NT2/D1 (cell line): ENCODE measurements around the gene TTYH2.

Source experiments
- DNase-seq: peaks from one replicate; pipeline ENCODE4 v3.0.0-alpha.2; 2011; ENCODE audit warnings: low read depth, low spot score
- H3K27me3 ChIP-seq: 2 replicates; pipeline ENCODE4 v1.6.0; 2011; ENCODE audit warnings: mild to moderate bottlenecking; ENCODE audit not compliant: insufficient read length, insufficient read depth
- H3K36me3 ChIP-seq: 2 replicates; pipeline ENCODE4 v1.6.1; 2011; ENCODE audit warnings: mild to moderate bottlenecking, low read length, mixed read lengths; ENCODE audit not compliant: insufficient read depth, insufficient read length
- H3K4me1 ChIP-seq: 2 replicates; pipeline ENCODE4 v1.5.1; 2011; ENCODE audit not compliant: insufficient read depth, insufficient read length
- H3K4me3 ChIP-seq: 2 replicates; pipeline ENCODE4 v1.5.1; 2011; ENCODE audit warnings: low read depth; ENCODE audit not compliant: insufficient read length
- H3K9ac ChIP-seq: 2 replicates; pipeline ENCODE4 v1.6.0; 2011; ENCODE audit warnings: low read depth; ENCODE audit not compliant: insufficient read length
- H3K9me3 ChIP-seq: 2 replicates; pipeline ENCODE4 v1.5.1; 2011; ENCODE audit warnings: mild to moderate bottlenecking, low read length; ENCODE audit not compliant: insufficient read depth
- SUZ12 ChIP-seq: IDR thresholded peaks from 2 replicates; pipeline ENCODE4 v1.6.1; 2011; ENCODE audit not compliant: insufficient read length, insufficient read depth; ENCODE audit errors: extremely low read depth
- YY1 ChIP-seq: IDR thresholded peaks from 2 replicates; pipeline ENCODE4 v1.6.1; 2011; ENCODE audit not compliant: insufficient read length, insufficient read depth
- ZNF274 ChIP-seq: IDR thresholded peaks from 2 replicates; pipeline ENCODE4 v1.6.1; 2011; ENCODE audit warnings: mild to moderate bottlenecking, low read depth, low read length

TTYH2 gene

GRCh38 chr17:74212913-74213791 lies at the start of gene TTYH2:
TSS of gene TTYH2 (plus strand) at chr17:74213571. CDS start at chr17:74213588, 17 bp downstream.
- Histone ChIP-seq H3K9ac (peak within 1 kb of the TSS; percentile 85), H3K27me3 (peaks cover 14% of the 10 kb centered on the region), H3K4me3 (peak within 1 kb of the TSS; percentile 70), H3K36me3 (peaks cover 28% of the 10 kb centered on the region), H3K9me3 (no peaks in the 10 kb centered on the region), H3K4me1 (peaks cover 46% of the 10 kb centered on the region)
- TF ChIP-seq YY1 (no peak), ZNF274 (no peak), SUZ12 (no peak)
- peak; percentile 51 for DNase-seq

- no peaks in the 10 kb centered on the region for H3K36me3 ChIP-seq
- no peak overlapping the region for H3K9ac ChIP-seq
- TF ChIP-seq YY1, result no peak
- no peak for TF ChIP-seq SUZ12
- no peak for TF ChIP-seq ZNF274
- H3K4me3 ChIP-seq, result no peak overlapping the region
- peaks cover 16% of the 10 kb centered on the region for H3K4me1 ChIP-seq
- DNase-seq, result no peak
- H3K9me3 ChIP-seq, result peaks cover 5% of the 10 kb centered on the region; the same call in 1 of the 2 replicates
- peaks cover 2% of the 10 kb centered on the region for H3K27me3 ChIP-seq
These were observed 49.5 kb upstream of the TTYH2 start for GRCh38 chr17:74163836-74164235.

- Histone ChIP-seq H3K36me3 (no peaks in the 10 kb centered on the region), H3K4me1 (peaks cover 16% of the 10 kb centered on the region), H3K9ac (no peak overlapping the region), H3K9me3 (no peaks in the 10 kb centered on the region), H3K4me3 (no peak overlapping the region), H3K27me3 (peaks cover 2% of the 10 kb centered on the region)
- TF ChIP-seq YY1 (no peak), SUZ12 (no peak), ZNF274 (no peak)
- DNase-seq, result no peak
These were observed 48.8 kb upstream of the TTYH2 start for GRCh38 chr17:74164446-74165045.

GRCh38 chr17:74165797-74166365 lies 47.5 kb upstream of the TTYH2 start:
- peaks cover 16% of the 10 kb centered on the region for H3K4me1 ChIP-seq
- TF ChIP-seq YY1 (no peak), ZNF274 (no peak), SUZ12 (no peak)
- DNase-seq, result no peak
- H3K9ac ChIP-seq, result no peak overlapping the region
- H3K9me3 ChIP-seq, result no peaks in the 10 kb centered on the region
- H3K4me3 ChIP-seq, result no peak overlapping the region
- no peaks in the 10 kb centered on the region for H3K36me3 ChIP-seq
- no peaks in the 10 kb centered on the region for H3K27me3 ChIP-seq

- H3K4me1 ChIP-seq, result no peaks in the 10 kb centered on the region
These were observed 42.4 kb upstream of the TTYH2 start for GRCh38 chr17:74170924-74171323.

GRCh38 chr17:74172700-74173099 lies 40.7 kb upstream of the TTYH2 start:
- DNase-seq, result no peak
- no peak for TF ChIP-seq ZNF274
- TF ChIP-seq SUZ12, result no peak
- TF ChIP-seq YY1, result no peak
- Histone ChIP-seq H3K9ac (no peak overlapping the region), H3K4me3 (no peak overlapping the region), H3K27me3 (no peaks in the 10 kb centered on the region), H3K9me3 (no peaks in the 10 kb centered on the region), H3K36me3 (no peaks in the 10 kb centered on the region), H3K4me1 (no peaks in the 10 kb centered on the region)

More at GRCh38 chr17:74170924-74171323, 42.4 kb upstream of the TTYH2 start:
- DNase-seq, result no peak
- TF ChIP-seq ZNF274 (no peak), YY1 (no peak), SUZ12 (no peak)
- H3K9ac ChIP-seq, result no peak overlapping the region
- H3K4me3 ChIP-seq, result no peak overlapping the region
- H3K9me3 ChIP-seq, result no peaks in the 10 kb centered on the region
- H3K36me3 ChIP-seq, result no peaks in the 10 kb centered on the region
- H3K27me3 ChIP-seq, result no peaks in the 10 kb centered on the region

GRCh38 chr17:74176546-74177001 lies 36.8 kb upstream of the TTYH2 start:
- no peak overlapping the region for H3K4me3 ChIP-seq
- no peaks in the 10 kb centered on the region for H3K36me3 ChIP-seq
- H3K27me3 ChIP-seq, result no peaks in the 10 kb centered on the region
- H3K9ac ChIP-seq, result no peak overlapping the region
- TF ChIP-seq SUZ12, result no peak
- TF ChIP-seq ZNF274, result no peak
- TF ChIP-seq YY1, result no peak
- no peaks in the 10 kb centered on the region for H3K9me3 ChIP-seq
- peak; percentile 55 for DNase-seq
- H3K4me1 ChIP-seq, result no peaks in the 10 kb centered on the region
